ENCODE measurements around the gene KRTAP24-1.
A peak's percentile ranks its signal among the peaks of the same experiment; 100 is the strongest.

Gene KRTAP24-1

DNA sequence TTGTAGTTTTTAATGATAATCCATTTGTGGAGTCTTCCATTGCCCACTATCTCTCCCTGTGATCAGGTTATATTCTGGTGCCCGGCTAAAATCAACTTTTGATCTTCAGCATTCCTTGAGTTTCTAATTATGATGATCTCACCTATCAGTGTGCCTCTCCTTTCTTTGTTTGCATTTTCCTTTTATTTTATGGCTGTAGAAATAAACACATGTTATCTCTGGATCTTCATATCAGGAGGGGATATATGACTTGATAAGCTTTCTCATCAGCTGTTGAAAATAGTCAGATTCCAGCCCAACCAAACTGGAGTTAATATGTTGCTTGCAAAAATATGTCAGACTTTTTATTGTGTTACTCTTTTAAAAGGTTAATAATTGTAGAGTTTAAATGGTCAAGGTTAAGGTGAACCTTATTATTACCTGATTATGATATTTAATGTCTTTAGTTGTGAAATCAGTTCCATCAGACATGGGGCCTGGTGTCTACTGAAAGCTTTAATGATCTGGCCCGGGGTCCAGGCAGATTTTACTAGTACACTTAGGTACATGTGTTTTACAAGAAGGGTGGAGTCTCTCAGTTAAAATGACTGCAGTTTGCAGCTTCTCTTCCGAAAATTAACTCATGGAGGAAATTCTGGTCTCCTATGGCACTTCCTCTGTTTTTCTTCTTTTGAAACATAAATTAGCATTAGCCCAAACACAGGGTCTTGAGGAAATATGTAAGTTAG lies 12.8 kb downstream of the KRTAP24-1 start:
- Histone ChIP-seq H3K4me3 (no peak overlapping the region), H3K27me3 (no peaks in the 10 kb centered on the region), H3K27ac (no peak overlapping the region), H3K4me1 (peaks cover 0 to 32% (median 2%) of the 10 kb centered on the region in 4 donors), H3K36me3 (no peaks in the 10 kb centered on the region), H3K9me3 (no peaks in the 10 kb centered on the region)
- TF ChIP-seq, protein P1, sequence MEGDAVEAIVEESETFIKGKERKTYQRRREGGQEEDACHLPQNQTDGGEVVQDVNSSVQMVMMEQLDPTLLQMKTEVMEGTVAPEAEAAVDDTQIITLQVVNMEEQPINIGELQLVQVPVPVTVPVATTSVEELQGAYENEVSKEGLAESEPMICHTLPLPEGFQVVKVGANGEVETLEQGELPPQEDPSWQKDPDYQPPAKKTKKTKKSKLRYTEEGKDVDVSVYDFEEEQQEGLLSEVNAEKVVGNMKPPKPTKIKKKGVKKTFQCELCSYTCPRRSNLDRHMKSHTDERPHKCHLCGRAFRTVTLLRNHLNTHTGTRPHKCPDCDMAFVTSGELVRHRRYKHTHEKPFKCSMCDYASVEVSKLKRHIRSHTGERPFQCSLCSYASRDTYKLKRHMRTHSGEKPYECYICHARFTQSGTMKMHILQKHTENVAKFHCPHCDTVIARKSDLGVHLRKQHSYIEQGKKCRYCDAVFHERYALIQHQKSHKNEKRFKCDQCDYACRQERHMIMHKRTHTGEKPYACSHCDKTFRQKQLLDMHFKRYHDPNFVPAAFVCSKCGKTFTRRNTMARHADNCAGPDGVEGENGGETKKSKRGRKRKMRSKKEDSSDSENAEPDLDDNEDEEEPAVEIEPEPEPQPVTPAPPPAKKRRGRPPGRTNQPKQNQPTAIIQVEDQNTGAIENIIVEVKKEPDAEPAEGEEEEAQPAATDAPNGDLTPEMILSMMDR (IDR thresholded peaks at IDR 0.05), result no peak
- intact Hi-C loops (cut with DNase I; ENCODE audit: low total_unique reads), result no loop called here
- DNase-seq, result no peak

DNA sequence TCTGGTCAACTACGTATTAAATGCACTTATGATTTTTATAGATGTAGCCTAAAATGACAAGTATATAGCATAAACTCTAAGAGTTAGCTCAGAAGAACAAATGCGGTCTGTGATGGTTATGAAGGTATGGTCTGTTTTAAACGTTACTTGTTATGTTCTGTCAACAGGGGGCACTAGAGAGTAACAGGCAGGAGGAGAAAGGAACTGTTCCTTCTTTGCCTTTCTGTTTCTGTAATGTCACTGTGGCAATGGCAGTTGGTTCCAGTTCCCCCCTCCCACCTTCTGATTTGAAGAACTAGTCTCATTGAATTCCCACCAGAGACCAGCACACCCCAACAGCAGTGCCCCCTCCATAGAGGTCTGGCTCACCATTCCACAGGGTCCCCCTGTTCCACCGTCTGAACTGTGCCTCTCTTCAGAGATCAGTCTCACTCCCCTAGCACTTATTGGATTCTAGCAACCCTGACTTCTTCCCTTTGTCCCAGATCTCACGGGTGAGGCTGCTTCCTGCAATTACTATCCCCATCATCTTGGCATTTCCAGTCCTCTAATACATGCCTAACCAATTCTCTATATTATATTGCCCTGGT lies 14.0 kb downstream of the KRTAP24-1 start:
- intact Hi-C loops (cut with DNase I; ENCODE audit: low total_unique reads), result no loop called here
- H3K9me3 ChIP-seq, result no peaks in the 10 kb centered on the region
- TF ChIP-seq, protein P1 (IDR thresholded peaks at IDR 0.05), result peak in 1 of 2 experiments; percentile 7
- no peak overlapping the region for H3K4me3 ChIP-seq
- H3K36me3 ChIP-seq, result no peaks in the 10 kb centered on the region
- no peak overlapping the region for H3K27ac ChIP-seq
- H3K4me1 ChIP-seq, result peaks cover 0 to 32% (median 2%) of the 10 kb centered on the region in 4 donors
- no peak for DNase-seq
- H3K27me3 ChIP-seq, result no peaks in the 10 kb centered on the region

DNA sequence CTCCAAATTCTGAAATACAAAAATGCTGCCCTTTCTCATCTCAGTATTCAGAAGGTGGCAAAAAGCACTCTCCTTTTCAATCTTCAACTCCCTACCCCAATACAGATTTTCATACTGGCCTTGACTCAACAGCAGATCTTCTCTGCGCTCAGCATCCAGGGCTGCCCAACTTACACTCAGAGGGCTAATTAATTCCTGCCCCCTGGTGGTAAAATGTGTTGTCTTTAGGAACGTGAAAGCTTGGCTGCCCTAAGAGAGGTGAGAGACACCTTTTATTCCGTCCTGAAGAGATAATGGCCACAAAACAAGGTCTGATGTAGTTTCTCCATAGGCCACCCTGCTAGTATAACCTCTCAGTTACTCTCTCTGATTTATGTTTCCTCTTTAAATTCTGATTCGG lies 25.0 kb downstream of the KRTAP24-1 start:
- no peak overlapping the region for H3K4me3 ChIP-seq
- no peaks in the 10 kb centered on the region for H3K36me3 ChIP-seq
- DNase-seq, result no peak
- no peaks in the 10 kb centered on the region for H3K27me3 ChIP-seq
- TF ChIP-seq, protein P1 (IDR thresholded peaks at IDR 0.05), result no peak
- H3K9me3 ChIP-seq, result no peaks in the 10 kb centered on the region
- H3K27ac ChIP-seq, result no peak overlapping the region
- intact Hi-C loops (cut with DNase I; ENCODE audit: low total_unique reads), result no loop called here
- H3K4me1 ChIP-seq, result no peaks in the 10 kb centered on the region

DNA sequence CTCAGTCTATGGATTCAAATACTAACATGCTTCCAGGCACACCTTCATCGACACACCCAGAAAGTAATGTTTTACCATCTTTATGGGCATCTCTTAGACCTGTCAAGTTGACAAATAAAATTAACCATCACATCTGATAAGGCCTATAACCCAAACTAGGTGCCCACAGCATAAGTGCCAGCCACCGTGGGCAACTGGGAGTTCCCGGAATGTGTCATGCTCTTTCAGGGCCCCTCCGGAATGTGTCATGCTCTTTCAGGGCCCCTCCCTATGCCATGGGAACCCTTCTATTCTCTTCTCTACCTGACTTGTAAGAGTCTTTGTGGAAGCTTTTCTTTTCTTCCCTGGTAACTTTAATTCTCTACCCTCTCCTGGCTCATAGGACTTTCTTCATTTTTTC lies 26.6 kb downstream of the KRTAP24-1 start:
- intact Hi-C loops (cut with DNase I; ENCODE audit: low total_unique reads), result no loop called here
- H3K27me3 ChIP-seq, result no peaks in the 10 kb centered on the region
- H3K4me3 ChIP-seq, result no peak overlapping the region
- TF ChIP-seq, protein P1 (IDR thresholded peaks at IDR 0.05), result no peak
- H3K4me1 ChIP-seq, result no peaks in the 10 kb centered on the region
- H3K36me3 ChIP-seq, result no peaks in the 10 kb centered on the region
- peaks cover 0 to 7% (median 0%) of the 10 kb centered on the region in 3 donors for H3K9me3 ChIP-seq
- DNase-seq, result no peak
- H3K27ac ChIP-seq, result no peak overlapping the region

DNA sequence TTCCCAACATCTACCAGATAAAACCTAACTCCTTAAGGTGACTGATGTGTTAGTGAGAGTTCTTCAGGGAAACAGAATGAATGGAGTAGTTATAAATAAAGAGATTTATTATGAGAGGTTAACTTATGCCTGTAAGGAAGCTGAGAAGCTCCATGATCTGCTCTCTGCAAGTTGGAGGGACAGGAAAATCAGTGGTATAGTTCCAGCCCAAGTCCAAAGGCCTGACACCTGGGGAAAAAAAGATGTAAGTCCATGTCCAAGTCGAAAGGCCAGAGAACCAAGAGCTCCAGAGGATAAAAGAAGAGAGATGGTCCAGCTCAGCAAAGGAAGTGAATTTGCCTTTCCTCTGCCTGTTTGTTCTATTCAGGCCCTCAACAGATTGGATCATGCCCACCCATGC lies 27.1 kb downstream of the KRTAP24-1 start:
- Histone ChIP-seq H3K36me3 (no peaks in the 10 kb centered on the region), H3K4me3 (no peak overlapping the region), H3K27me3 (no peaks in the 10 kb centered on the region), H3K9me3 (peaks cover 0 to 7% (median 0%) of the 10 kb centered on the region in 3 donors), H3K27ac (no peak overlapping the region), H3K4me1 (no peaks in the 10 kb centered on the region)
- TF ChIP-seq, protein P1 (IDR thresholded peaks at IDR 0.05), result no peak
- no peak for DNase-seq
- intact Hi-C loops (cut with DNase I; ENCODE audit: low total_unique reads), result no loop called here
